GM03348 (cell line): Measurements from ENCODE around the gene BTBD18.
"Not testable (repeated sequence)": the region's sequence is repeated elsewhere in the genome, so short reads cannot be mapped to it uniquely, and the experiment has no call there.

Source experiments
- DNase-seq: peaks from one replicate; pipeline ENCODE4 v3.0.0; 2012; ENCODE audit warnings: low spot score

The BTBD18 gene

DNA sequence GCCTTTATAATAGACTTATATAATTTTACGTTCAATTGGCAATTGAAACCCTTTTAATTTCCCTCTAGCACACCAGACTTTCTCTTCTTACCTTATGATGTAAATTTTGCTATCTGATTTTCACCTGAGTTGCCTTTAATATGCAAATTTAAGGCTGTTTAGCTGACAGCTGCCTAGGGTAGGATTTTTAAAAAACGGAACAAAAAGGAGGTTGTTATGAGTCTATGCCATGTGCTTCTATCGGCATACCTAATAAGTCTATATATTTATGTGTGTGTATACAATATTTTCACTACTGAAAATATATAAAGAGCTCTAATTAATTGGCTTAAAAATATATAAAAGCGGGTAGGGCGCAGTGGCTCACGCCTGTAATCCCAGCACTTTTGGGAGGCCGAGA, 22.1 kb downstream of the BTBD18 start:
- no peak for DNase-seq

- no peak for DNase-seq
These were observed 22.8 kb downstream of the BTBD18 start for GRCh38 chr11:57728829-57729228.

DNA sequence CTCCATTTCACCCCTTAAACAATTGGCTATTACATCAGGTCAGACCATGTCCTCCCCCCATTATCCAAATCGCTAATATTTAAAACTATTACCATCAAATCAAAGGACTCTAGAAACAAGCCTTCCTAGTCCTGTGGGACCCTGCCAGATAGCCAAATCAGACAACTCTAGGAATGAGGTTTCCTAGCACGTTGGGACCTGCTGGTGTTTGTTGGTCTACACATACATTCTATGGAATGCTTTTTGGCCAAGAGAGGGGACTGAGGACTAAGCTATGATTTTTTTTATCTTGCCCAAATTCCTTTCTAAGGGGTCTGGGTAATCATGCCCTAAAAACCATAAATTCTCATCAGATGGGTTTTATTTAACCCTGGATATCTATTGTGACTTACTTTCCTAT, 24.4 kb downstream of the BTBD18 start:
- DNase-seq: no peak

DNA sequence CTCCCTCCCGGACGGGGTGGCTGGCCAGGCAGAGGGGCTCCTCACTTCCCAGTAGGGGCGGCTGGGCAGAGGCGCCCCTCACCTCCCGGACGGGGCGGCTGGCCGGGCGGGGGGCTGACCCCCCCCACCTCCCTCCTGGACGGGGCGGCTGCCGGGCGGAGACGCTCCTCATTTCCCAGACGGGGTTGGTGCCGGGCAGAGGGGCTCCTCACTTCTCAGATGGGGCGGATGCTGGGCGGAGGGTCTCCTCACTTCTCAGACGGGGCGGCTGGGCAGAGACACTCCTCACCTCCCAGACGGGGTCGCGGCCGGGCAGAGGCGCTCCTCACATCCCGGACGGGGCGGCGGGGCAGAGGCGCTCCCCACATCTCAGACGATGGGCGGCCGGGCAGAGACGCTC, 34.9 kb downstream of the BTBD18 start:
- DNase-seq: not testable (repeated sequence)

DNA sequence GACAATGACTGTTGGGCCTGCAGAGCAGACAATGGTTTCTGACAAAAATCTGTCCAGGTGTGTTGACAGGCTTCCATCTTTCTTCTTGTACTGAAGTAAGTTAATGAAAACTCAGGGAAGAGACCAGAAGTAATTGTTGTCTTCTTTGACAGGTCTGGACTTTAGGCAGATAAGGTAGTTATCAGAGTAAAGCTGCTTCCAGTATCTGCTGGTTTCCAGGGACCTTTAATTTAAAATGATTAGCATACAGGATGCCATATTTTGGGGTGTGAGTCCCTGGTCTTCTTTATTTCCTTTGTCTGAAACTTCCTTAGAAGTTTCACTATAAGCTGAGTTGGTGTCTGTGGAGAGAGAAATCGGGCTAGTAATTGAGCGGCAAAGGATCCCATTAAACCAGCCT, 37.8 kb downstream of the BTBD18 start:
- DNase-seq: no peak

DNA sequence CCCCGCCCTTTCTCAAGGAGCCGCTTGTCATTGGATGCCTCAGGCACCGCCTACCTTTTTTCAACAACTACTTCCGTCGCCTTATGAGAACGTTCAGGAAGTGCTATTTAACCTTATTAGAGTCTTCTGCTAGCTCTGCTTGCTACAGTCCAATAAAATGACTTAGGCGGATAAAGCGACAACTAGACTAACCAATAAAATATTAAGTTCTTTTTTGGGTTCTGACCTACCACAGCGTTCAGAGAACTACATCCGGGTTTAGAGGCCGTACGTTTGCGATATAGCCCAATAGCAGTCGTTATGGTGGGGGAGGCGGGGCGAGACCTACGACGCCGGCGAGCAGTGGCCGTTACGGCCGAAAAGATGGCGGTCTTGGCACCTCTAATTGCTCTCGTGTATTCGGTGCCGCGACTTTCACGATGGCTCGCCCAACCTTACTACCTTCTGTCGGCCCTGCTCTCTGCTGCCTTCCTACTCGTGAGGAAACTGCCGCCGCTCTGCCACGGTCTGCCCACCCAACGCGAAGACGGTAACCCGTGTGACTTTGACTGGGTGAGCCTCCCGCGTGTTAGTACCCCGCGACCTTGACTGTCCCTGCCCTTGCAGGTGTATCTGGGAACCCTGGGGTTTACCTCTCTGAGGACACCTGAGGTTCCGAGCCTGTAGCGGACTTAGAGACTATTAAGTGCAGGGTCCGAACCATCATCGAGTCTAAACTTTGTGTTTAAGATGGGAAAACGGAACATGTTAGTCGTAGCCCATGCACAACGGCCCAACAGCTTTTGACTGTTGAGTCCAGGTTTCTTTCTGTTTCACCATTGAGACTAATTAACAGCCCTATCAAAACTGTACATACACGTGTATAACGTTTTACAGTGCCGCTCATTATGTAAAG, 39.1 kb downstream of the BTBD18 start, which contains the start of gene TMX2:
Gene TMX2 (plus strand): TSS at position 338 of the 895 bp plus-strand sequence. CDS start 26 bp downstream, at position 364.
- peak; percentile 95 for DNase-seq

DNA sequence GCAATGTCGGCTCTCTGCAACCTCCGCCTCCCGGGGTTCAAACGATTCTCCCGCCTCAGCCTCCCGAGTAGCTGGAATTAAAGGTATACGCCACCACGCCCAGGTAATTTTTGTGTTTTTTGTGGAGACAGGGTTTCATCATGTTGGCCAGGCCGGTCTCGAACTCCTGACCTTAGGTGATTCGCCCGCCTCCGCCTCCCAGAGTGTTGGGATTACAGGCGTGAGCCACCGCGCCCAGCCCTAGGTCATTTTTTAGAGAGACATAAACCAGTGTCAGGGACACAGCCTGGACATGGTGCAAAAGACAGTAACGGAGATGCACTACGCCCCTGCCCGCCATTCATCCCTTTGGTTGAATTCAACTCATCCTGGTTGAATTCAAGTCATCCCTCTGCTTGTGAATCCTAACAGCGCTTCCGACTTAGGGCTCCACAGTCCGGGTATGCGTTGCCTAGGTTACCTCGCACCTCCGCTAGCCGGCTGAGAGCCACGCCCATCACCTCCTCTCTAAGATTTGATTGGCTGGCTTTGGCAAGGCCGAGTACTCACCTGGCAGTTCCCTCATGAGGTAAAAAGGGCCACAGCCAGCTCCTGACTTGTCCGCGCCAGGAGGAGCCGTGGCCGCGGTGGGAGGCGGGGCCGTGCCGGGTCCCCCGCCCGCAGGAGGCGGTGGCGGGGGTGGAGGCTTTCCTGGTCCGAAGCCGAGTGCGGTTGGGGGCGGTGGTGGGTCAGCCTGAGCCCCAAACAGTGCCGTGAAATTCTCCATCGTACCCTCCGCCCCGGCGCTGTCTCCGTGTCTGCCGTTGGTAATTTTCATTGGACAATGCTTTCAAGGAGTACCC, 40.0 kb downstream of the BTBD18 start, which contains the start of gene MED19:
Gene MED19 (minus strand): TSS at position 802 of the 842 bp plus-strand sequence. CDS start 36 bp downstream, at position 766.
- DNase-seq: peak; percentile 81

DNA sequence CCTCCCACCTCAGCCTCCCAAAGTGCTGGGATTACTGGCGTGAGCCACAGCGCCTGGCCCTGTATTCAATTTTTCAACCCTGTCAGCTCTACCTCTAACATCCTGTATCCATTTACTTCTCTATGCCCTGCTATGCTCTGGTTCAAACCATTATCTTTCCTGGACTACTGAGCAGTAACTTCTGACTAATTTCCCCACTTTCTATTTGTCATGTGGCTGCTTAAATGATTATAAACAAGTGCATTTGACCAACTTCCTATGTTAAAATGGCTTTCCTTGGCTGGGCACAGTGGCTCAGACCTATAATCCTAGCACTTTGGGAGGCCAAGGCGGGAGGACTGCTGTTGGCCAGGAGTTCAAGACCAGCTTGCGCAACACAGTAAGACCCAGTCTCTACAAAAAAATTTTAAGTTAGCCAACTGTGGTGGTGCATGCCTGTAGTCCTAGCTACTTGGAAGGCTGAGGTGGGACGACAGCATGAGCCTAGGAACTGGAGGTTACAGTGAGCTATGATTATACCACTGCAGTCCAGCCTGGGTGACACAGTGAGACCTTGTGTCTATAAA, 41.7 kb downstream of the BTBD18 start:
- DNase-seq: no peak

DNA sequence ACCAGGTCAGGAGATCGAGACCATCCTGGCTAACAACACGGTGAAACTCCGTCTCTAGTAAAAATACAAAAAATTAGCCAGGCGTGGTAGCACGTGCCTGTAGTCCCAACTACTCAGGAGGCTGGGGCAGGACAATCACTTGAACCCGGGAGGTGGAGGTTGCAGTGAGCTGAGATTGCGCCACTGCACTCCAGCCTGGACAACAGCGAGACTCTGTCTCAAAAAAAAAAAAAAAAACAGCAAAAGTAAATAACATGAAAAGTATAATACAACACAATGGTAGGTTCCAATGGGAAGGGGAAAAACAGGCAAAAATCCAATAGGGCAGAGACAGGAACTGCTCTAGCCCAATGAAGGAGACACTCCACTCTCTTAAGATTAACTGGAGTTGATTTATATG, 46.2 kb downstream of the BTBD18 start:
- DNase-seq: not testable (repeated sequence)

GRCh38 chr11:57704932-57705331, 46.7 kb downstream of the BTBD18 start:
- no peak for DNase-seq

- DNase-seq: no peak
These were observed 48.3 kb downstream of the BTBD18 start for GRCh38 chr11:57703341-57703740.

DNA sequence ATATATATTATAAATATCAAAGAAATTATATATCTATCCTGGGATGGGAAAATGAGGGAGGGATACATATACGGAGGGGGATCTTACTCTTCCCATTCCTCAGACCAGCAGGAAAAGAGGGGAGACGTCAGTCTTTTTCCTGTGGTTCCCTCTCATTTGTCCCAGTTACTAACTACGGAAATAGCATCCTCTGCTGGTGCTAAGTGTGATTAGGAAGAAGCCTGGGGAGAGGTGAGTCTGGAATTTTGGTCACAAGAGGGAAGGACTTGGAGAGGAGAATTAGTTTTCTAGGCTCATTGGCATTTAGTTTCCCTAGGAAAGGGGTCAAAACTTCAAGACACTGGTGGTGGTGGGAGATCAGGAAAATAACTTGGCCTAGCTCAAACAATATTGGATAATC, 51.2 kb downstream of the BTBD18 start:
- no peak for DNase-seq

GRCh38 chr11:57699813-57700212, 51.8 kb downstream of the BTBD18 start:
- no peak for DNase-seq

DNA sequence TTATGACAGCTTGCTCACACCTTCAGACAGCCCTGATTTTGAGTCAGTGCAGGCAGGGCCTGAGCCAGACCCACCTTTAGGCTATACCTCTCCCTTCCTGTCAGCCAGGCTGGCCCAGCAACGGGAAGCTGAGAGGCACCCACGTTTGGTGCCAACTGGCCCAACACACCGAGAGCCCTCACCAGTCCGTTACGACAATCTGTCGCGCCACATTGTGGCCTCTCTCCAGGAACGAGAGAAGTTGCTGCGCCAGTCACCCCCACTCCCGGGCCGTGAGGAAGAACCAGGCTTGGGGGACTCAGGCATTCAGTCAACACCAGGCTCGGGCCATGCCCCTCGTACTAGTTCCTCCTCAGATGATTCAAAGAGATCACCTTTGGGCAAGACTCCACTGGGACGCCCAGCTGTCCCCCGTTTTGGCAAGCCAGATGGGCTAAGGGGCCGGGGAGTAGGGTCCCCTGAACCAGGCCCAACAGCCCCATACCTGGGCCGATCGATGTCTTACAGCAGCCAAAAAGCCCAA, 52.7 kb downstream of the BTBD18 start:
- DNase-seq: no peak
